GM18505 (cell line): ENCODE data around the gene SMIM44.

Source experiments
- ATAC-seq: cut with Tn5 transposase; IDR thresholded peaks from one replicate; pipeline ENCODE4 v1.9.1; 2021; ENCODE audit not compliant: unreplicated experiment
- POLR2A ChIP-seq: IDR thresholded peaks from 4 replicates; pipeline ENCODE4 v1.6.1; 2011; ENCODE audit warnings: borderline replicate concordance; ENCODE audit not compliant: insufficient read depth, insufficient read length; ENCODE audit errors: extremely low read depth

The SMIM44 gene

GRCh38 chr19:3481241-3482090 lies 1.8 kb downstream of the SMIM44 start:
- ATAC-seq, result no peak
- TF ChIP-seq POLR2A, result no peak

GRCh38 chr19:3480383-3481091 lies 2.7 kb downstream of the SMIM44 start, which contains the start of gene SMIM24:
Gene SMIM24 (minus strand): TSS chr19:3480525. CDS start chr19:3480463, 62 bp downstream.
- no peak for ATAC-seq
- no peak for TF ChIP-seq POLR2A

GRCh38 chr19:3479834-3480215 lies 3.4 kb downstream of the SMIM44 start:
- ATAC-seq, result no peak
- no peak for TF ChIP-seq POLR2A

GRCh38 chr19:3479177-3479833 lies 3.9 kb downstream of the SMIM44 start:
- TF ChIP-seq POLR2A, result no peak
- no peak for ATAC-seq

GRCh38 chr19:3478409-3479176 lies 4.6 kb downstream of the SMIM44 start:
- ATAC-seq, result no peak
- no peak for TF ChIP-seq POLR2A

GRCh38 chr19:3477951-3478350 lies 5.3 kb downstream of the SMIM44 start:
- no peak for ATAC-seq
- no peak for TF ChIP-seq POLR2A

- TF ChIP-seq POLR2A, result no peak
- ATAC-seq, result no peak
Observed at GRCh38 chr19:3477506-3477905, 5.7 kb downstream of the SMIM44 start.

GRCh38 chr19:3476830-3477229 lies 6.4 kb downstream of the SMIM44 start:
- no peak for ATAC-seq
- TF ChIP-seq POLR2A, result no peak

- TF ChIP-seq POLR2A, result no peak
- ATAC-seq, result no peak
Observed at GRCh38 chr19:3475449-3475848, 7.8 kb downstream of the SMIM44 start.

- TF ChIP-seq POLR2A, result no peak
- no peak for ATAC-seq
Observed at GRCh38 chr19:3474614-3475013, 8.6 kb downstream of the SMIM44 start.

GRCh38 chr19:3474010-3474409 lies 9.2 kb downstream of the SMIM44 start:
- no peak for ATAC-seq
- no peak for TF ChIP-seq POLR2A

GRCh38 chr19:3471954-3472655 lies 11.1 kb downstream of the SMIM44 start:
- TF ChIP-seq POLR2A, result no peak
- no peak for ATAC-seq
